IMR-90 (cell line): ENCODE data around the gene KCNK15. TPM values are rescaled to one million over a fixed set of nuclear protein-coding genes. Genes with fewer than 3 reads are reported as not detected.

Experiments used
- ATAC-seq: fragments of 200-7000 bp; cut with Tn5 transposase; 2 replicates; pipeline ENCODE4 v1.9.1; 2020; ENCODE audit warnings: low read depth, mild to moderate bottlenecking, moderate library complexity
- BruUV-seq: library from RNA; stranded (reverse); fragments of 400-500 nt; replicated peaks from 2 replicates; lab custom pipeline; 2021; lab: Mats Ljungman, UMichigan
- CTCF ChIA-PET: fragments of 300-600 bp; formaldehyde crosslinking; extraction: SDS; loops from one replicate; lab custom pipeline; 2021; ENCODE audit warnings: antibody characterized with exemption; lab: Yijun Ruan, JAX
- POLR2A ChIA-PET: fragments of 300-600 bp; sonication (Branson Sonifier 250); formaldehyde crosslinking; loops from one replicate; lab custom pipeline; 2022; ENCODE audit warnings: antibody characterized with exemption; ENCODE audit not compliant: unreplicated experiment; lab: Charles Lee
- DNase-seq: peaks from one replicate; pipeline ENCODE4 v3.0.0; 2013
- H2AFZ ChIP-seq: replicated peaks from 2 replicates; pipeline ENCODE3; 2013; ENCODE audit warnings: low read length, mild to moderate bottlenecking; ENCODE audit not compliant: poor library complexity
- H2AK5ac ChIP-seq: 2 replicates; pipeline ENCODE4 v1.6.1; 2013; ENCODE audit warnings: low read depth, low read length, inconsistent platforms
- H2AK9ac ChIP-seq: replicated peaks from 2 replicates; pipeline ENCODE3; 2013; ENCODE audit warnings: mild to moderate bottlenecking, low read depth, low read length, moderate library complexity; ENCODE audit not compliant: poor library complexity
- H2BK120ac ChIP-seq: 2 replicates; pipeline ENCODE4 v1.6.1; 2013; ENCODE audit warnings: low read depth, low read length, inconsistent platforms
- H2BK15ac ChIP-seq: 3 replicates; pipeline ENCODE4 v1.6.1; 2013; ENCODE audit warnings: low read depth, low read length, inconsistent platforms
- H2BK20ac ChIP-seq: 2 replicates; pipeline ENCODE4 v1.6.1; 2013; ENCODE audit warnings: low read depth, mild to moderate bottlenecking, inconsistent platforms, low read length, moderate library complexity
- H2BK5ac ChIP-seq: 2 replicates; pipeline ENCODE4 v1.6.1; 2013; ENCODE audit warnings: mild to moderate bottlenecking, low read depth, low read length, inconsistent platforms; ENCODE audit not compliant: poor library complexity, severe bottlenecking
- H3K14ac ChIP-seq: replicated peaks from 2 replicates; pipeline ENCODE4 v1.6.1; 2013; ENCODE audit warnings: low read depth, low read length, inconsistent platforms
- H3K18ac ChIP-seq: 2 replicates; pipeline ENCODE4 v1.6.1; 2013; ENCODE audit warnings: low read depth, low read length, control low read depth
- H3K23ac ChIP-seq: 2 replicates; pipeline ENCODE4 v1.6.1; 2013; ENCODE audit warnings: low read depth, low read length, inconsistent platforms
- H3K27ac ChIP-seq: 2 replicates; pipeline ENCODE4 v1.5.1; 2013; ENCODE audit warnings: mild to moderate bottlenecking, control low read depth, low read length; ENCODE audit not compliant: insufficient read depth
- H3K27me3 ChIP-seq: 2 replicates; pipeline ENCODE4 v1.6.1; 2013; ENCODE audit warnings: low read length; ENCODE audit not compliant: control insufficient read depth, insufficient read depth
- H3K36me3 ChIP-seq: 2 replicates; pipeline ENCODE4 v1.6.1; 2013; ENCODE audit warnings: low read length, mixed read lengths; ENCODE audit not compliant: control insufficient read depth, insufficient read depth
- H3K4ac ChIP-seq: 2 replicates; pipeline ENCODE4 v1.6.1; 2013; ENCODE audit warnings: low read depth, low read length, inconsistent platforms
- H3K4me1 ChIP-seq: 2 replicates; pipeline ENCODE4 v1.6.1; 2013; ENCODE audit warnings: low read length, mixed read lengths; ENCODE audit not compliant: control insufficient read depth, insufficient read depth
- H3K4me2 ChIP-seq: 2 replicates; pipeline ENCODE4 v1.6.1; 2013; ENCODE audit warnings: low read depth, mild to moderate bottlenecking, control low read depth, low read length, moderate library complexity
- H3K4me3 ChIP-seq: 2 replicates; pipeline ENCODE4 v1.5.1; 2013; ENCODE audit warnings: low read depth, mild to moderate bottlenecking, control low read depth, low read length, moderate library complexity; ENCODE audit not compliant: insufficient read depth
- H3K56ac ChIP-seq: 2 replicates; pipeline ENCODE4 v1.6.1; 2013; ENCODE audit warnings: low read length, inconsistent platforms; ENCODE audit not compliant: insufficient read depth; ENCODE audit errors: extremely low read depth
- H3K79me1 ChIP-seq, 2 experiments: 2 replicates each; pipeline ENCODE4 v1.6.1; 2013; ENCODE audit warnings: low read length in 2 of 2, inconsistent platforms in 1 of 2, low read depth in 1 of 2
- H3K9ac ChIP-seq: 2 replicates; pipeline ENCODE4 v1.6.1; 2013; ENCODE audit warnings: low read depth, low read length, control low read depth
- H3K9me1 ChIP-seq: 2 replicates; pipeline ENCODE4 v1.6.1; 2013; ENCODE audit warnings: low read length, inconsistent platforms; ENCODE audit not compliant: insufficient read depth
- H3K9me3 ChIP-seq: 2 replicates; pipeline ENCODE4 v1.6.1; 2013; ENCODE audit warnings: low read length; ENCODE audit not compliant: control insufficient read depth, insufficient read depth
- H4K20me1 ChIP-seq: 2 replicates; pipeline ENCODE4 v1.6.1; 2013; ENCODE audit warnings: low read length, inconsistent platforms; ENCODE audit not compliant: insufficient read depth
- H4K5ac ChIP-seq: 2 replicates; pipeline ENCODE4 v1.6.1; 2013; ENCODE audit warnings: mild to moderate bottlenecking, low read depth, low read length, control low read depth
- H4K8ac ChIP-seq, 2 experiments: 2 replicates each; pipeline ENCODE4 v1.6.1; 2013; ENCODE audit warnings: low read depth in 2 of 2, low read length in 2 of 2, control low read depth in 1 of 2, inconsistent platforms in 1 of 2
- H4K91ac ChIP-seq: 2 replicates; pipeline ENCODE4 v1.6.1; 2013; ENCODE audit warnings: low read depth, low read length, inconsistent platforms; ENCODE audit not compliant: insufficient read depth
- BHLHE40 ChIP-seq: fragments of 150-350 bp; IDR thresholded peaks from 2 replicates; pipeline ENCODE4 v1.6.1; 2016; ENCODE audit warnings: mild to moderate bottlenecking, low read depth, low read length
- CEBPB ChIP-seq: IDR thresholded peaks from 2 replicates; pipeline ENCODE4 v1.6.1; 2012; ENCODE audit warnings: low read depth, low read length, improper control_type of control experiment
- CHD1 ChIP-seq: IDR thresholded peaks from 2 replicates; pipeline ENCODE4 v1.6.1; 2012; ENCODE audit warnings: low read depth, low read length, improper control_type of control experiment
- CTCF ChIP-seq: conservative IDR thresholded peaks from 2 replicates; pipeline ENCODE4 v1.5.1; 2012; ENCODE audit warnings: mild to moderate bottlenecking, low read depth, low read length, improper control_type of control experiment
- ELK1 ChIP-seq: fragments of 150-350 bp; IDR thresholded peaks from 2 replicates; pipeline ENCODE4 v1.6.1; 2016; ENCODE audit warnings: low read depth, mild to moderate bottlenecking, low read length, moderate library complexity, borderline replicate concordance
- MAFK ChIP-seq: IDR thresholded peaks from 2 replicates; pipeline ENCODE4 v1.6.1; 2012; ENCODE audit warnings: low read depth, low read length, improper control_type of control experiment
- MAZ ChIP-seq: IDR thresholded peaks from 2 replicates; pipeline ENCODE4 v1.6.1; 2012; ENCODE audit warnings: low read depth, mild to moderate bottlenecking, low read length, improper control_type of control experiment, moderate library complexity, borderline replicate concordance
- MXI1 ChIP-seq: IDR thresholded peaks from 2 replicates; pipeline ENCODE4 v1.6.1; 2012; ENCODE audit warnings: low read depth, mild to moderate bottlenecking, low read length, moderate library complexity, borderline replicate concordance
- NFE2L2 ChIP-seq: fragments of 150-350 bp; IDR thresholded peaks from 2 replicates; pipeline ENCODE4 v1.6.1; 2016; ENCODE audit warnings: low read depth, mild to moderate bottlenecking, low read length
- POLR2A ChIP-seq: IDR thresholded peaks from 2 replicates; pipeline ENCODE4 v1.6.1; 2012; ENCODE audit warnings: mild to moderate bottlenecking, low read depth, low read length
- RAD21 ChIP-seq: IDR thresholded peaks from 2 replicates; pipeline ENCODE4 v1.6.1; 2012; ENCODE audit warnings: low read length, improper control_type of control experiment
- RCOR1 ChIP-seq: IDR thresholded peaks from 2 replicates; pipeline ENCODE4 v1.6.1; 2012; ENCODE audit warnings: mild to moderate bottlenecking, low read length, improper control_type of control experiment; ENCODE audit not compliant: insufficient replicate concordance
- RFX5 ChIP-seq: IDR thresholded peaks from 2 replicates; pipeline ENCODE4 v1.8.0; 2012; ENCODE audit warnings: low read depth, mild to moderate bottlenecking, low read length, moderate library complexity
- SMC3 ChIP-seq: fragments of 150-350 bp; IDR thresholded peaks from 2 replicates; pipeline ENCODE4 v1.6.1; 2016; ENCODE audit warnings: low read depth, mild to moderate bottlenecking, antibody characterized with exemption, low read length, moderate library complexity
- USF2 ChIP-seq: fragments of 150-350 bp; IDR thresholded peaks from 2 replicates; pipeline ENCODE4 v1.6.1; 2017; ENCODE audit warnings: mild to moderate bottlenecking, antibody characterized with exemption, low read length, low read depth
- WGBS, 2 experiments: methylation state at CpG; one replicate each; pipeline versions ENCODE4 v1.1.5 to v1.1.7; 2013; ENCODE audit warnings: missing lambda C conversion rate in 2 of 2; ENCODE audit not compliant: insufficient read length in 1 of 2; ENCODE audit errors: extremely low coverage in 2 of 2; 5-methylcytosine and 5-hydroxymethylcytosine counted together
- dilution Hi-C: fragments of 300-500 bp; cut with HindIII; formaldehyde crosslinking; loops from one replicate; pipeline ENCODE4 v1.14.3; 2018; ENCODE audit warnings: low sequenced_read_pairs; ENCODE audit not compliant: unreplicated experiment
- in situ Hi-C: fragments of 300-500 bp; cut with MboI; formaldehyde crosslinking; loops from 3 replicates; pipeline ENCODE4 v1.14.3; 2019; ENCODE audit warnings: low sequenced_read_pairs, inconsistent platforms, mixed read lengths
- intact Hi-C: fragments of 100-400 bp; cut with micrococcal nuclease; formaldehyde crosslinking; loops from 2 replicates; pipeline ENCODE4 v1.10.0; 2022
- polyA plus RNA-seq, 3 experiments: library from polyadenylated mRNA; depleted of rRNA; stranded (reverse); fragments of >200 nt; gene quantifications; 2 replicates each; pipeline ENCODE4 v1.2.3, GENCODE V29; 2012; ENCODE audit warnings: low replicate concordance in 1 of 3
- total RNA-seq: library from RNA; depleted of rRNA; stranded (reverse); fragments of >200 nt; gene quantifications from 2 replicates; pipeline ENCODE4 v1.2.3, GENCODE V29; 2012

The KCNK15 gene
- total and polyA plus RNA-seq, 2 of the 4 experiments (the other 2 are of a cell fraction) = not detected

- Histone ChIP-seq H4K8ac (no peak overlapping the region), H4K91ac (no peak overlapping the region), H3K4ac (no peak overlapping the region), H3K18ac (no peak overlapping the region), H2BK120ac (no peak overlapping the region), H2BK20ac (no peak overlapping the region), H3K14ac (no peak overlapping the region), H2BK15ac (no peak overlapping the region), H3K23ac (no peak overlapping the region), H3K9me1 (no peaks in the 10 kb centered on the region; the same call in 1 of the 2 replicates), H3K9me3 (no peaks in the 10 kb centered on the region), H4K20me1 (no peaks in the 10 kb centered on the region), H2BK5ac (no peak overlapping the region), H3K36me3 (no peaks in the 10 kb centered on the region), H3K4me3 (no peak overlapping the region), H3K4me1 (peaks cover 3% of the 10 kb centered on the region; the same call in 1 of the 2 replicates), H3K27me3 (peaks cover 45% of the 10 kb centered on the region), H3K27ac (no peak overlapping the region), H2AK5ac (no peak overlapping the region), H4K5ac (no peak overlapping the region), H3K79me1 (no peaks in the 10 kb centered on the region), H3K9ac (no peak overlapping the region), H2AFZ (no peak overlapping the region), H3K56ac (no peak overlapping the region), H2AK9ac (no peak overlapping the region), H3K4me2 (no peak overlapping the region)
- no TSS peak for BruUV-seq
- CTCF ChIA-PET = interaction anchor here (0.6 kb wide), 1 partner anchor 12 kb away, joined by 3 read pairs; no protein-coding TSS in a partner anchor
- POLR2A ChIA-PET = no interaction called here
- DNase-seq (no peak), ATAC-seq (no peak)
- no peak for TF ChIP-seq BHLHE40
- TF ChIP-seq RAD21 = no peak
- TF ChIP-seq MAZ = no peak
- no peak for TF ChIP-seq SMC3
- TF ChIP-seq ELK1 = no peak
- no peak for TF ChIP-seq RFX5
- no peak for TF ChIP-seq POLR2A
- TF ChIP-seq MXI1 = no peak
- no peak for TF ChIP-seq MAFK
- no peak for TF ChIP-seq CEBPB
- TF ChIP-seq CHD1 = no peak
- no peak for TF ChIP-seq RCOR1
- TF ChIP-seq NFE2L2 = no peak
- TF ChIP-seq CTCF = no peak
- TF ChIP-seq USF2 = no peak
- intact Hi-C loops = no loop called here
- WGBS, 2 experiments = no CpG with 5 or more reads among the region's 2 CpGs
- dilution Hi-C loops = no loop called here
- in situ Hi-C loops = loop anchor here (5.0 kb wide), 1 partner anchor 127 kb away; no protein-coding TSS in a partner anchor
Measured at GRCh38 chr20:44739942-44740341, 5.7 kb upstream of the KCNK15 start.
